PC-9 (cell line): ENCODE measurements around the gene EPHA3. TPM values are rescaled to one million over a fixed set of nuclear protein-coding genes. Genes with fewer than 3 reads are reported as not detected.

Source experiments
- BruUV-seq: library from RNA; stranded (reverse); fragments of 400-500 nt; replicated peaks from 2 replicates; lab custom pipeline; 2021; lab: Mats Ljungman, UMichigan
- CTCF ChIA-PET: fragments of 300-600 bp; sonication (Branson Sonifier 250); formaldehyde crosslinking; loops from one replicate; lab custom pipeline; 2022; ENCODE audit warnings: antibody characterized with exemption; lab: Charles Lee
- POLR2A ChIA-PET: fragments of 300-600 bp; sonication (Branson Sonifier 250); formaldehyde crosslinking; loops from one replicate; lab custom pipeline; 2022; ENCODE audit warnings: antibody characterized with exemption; ENCODE audit not compliant: unreplicated experiment; lab: Charles Lee
- DNase-seq, 2 experiments: peaks; one replicate each; pipeline versions ENCODE4 v3.0.0 to v3.0.0-alpha.2; 2015 to 2022; ENCODE audit warnings: mixed read lengths in 1 of 2
- H2AFZ ChIP-seq: fragments of 200-600 bp; sonication (generic); 2 replicates; pipeline ENCODE4 v1.8.1; 2017; ENCODE audit warnings: antibody characterized with exemption
- H3F3A ChIP-seq: fragments of 200-600 bp; sonication (generic); 2 replicates; pipeline ENCODE4 v1.8.1; 2017; ENCODE audit warnings: antibody characterized with exemption, mild to moderate bottlenecking, low read depth; ENCODE audit not compliant: insufficient read depth
- H3K27ac ChIP-seq: fragments of 200-600 bp; sonication (generic); 2 replicates; pipeline ENCODE4 v1.6.1; 2016; ENCODE audit warnings: mixed run types
- H3K27me3 ChIP-seq: fragments of 200-600 bp; sonication (generic); 2 replicates; pipeline ENCODE4 v1.6.1; 2016; ENCODE audit warnings: low read depth, mixed run types; ENCODE audit not compliant: insufficient read depth
- H3K36me3 ChIP-seq: fragments of 200-600 bp; sonication (generic); 2 replicates; pipeline ENCODE4 v1.6.1; 2016; ENCODE audit warnings: low read depth, mixed run types
- H3K4me1 ChIP-seq: fragments of 200-600 bp; sonication (generic); replicated peaks from 2 replicates; pipeline ENCODE4 v1.6.1; 2016; ENCODE audit warnings: mixed run types; ENCODE audit not compliant: insufficient read depth
- H3K4me2 ChIP-seq: fragments of 200-600 bp; sonication (generic); 2 replicates; pipeline ENCODE4 v1.6.1; 2017; ENCODE audit warnings: mixed run types
- H3K4me3 ChIP-seq: fragments of 200-600 bp; sonication (generic); 2 replicates; pipeline ENCODE4 v1.6.1; 2016; ENCODE audit warnings: mixed run types
- H3K79me2 ChIP-seq: fragments of 200-600 bp; sonication (generic); 2 replicates; pipeline ENCODE4 v1.6.1; 2017; ENCODE audit warnings: low read depth, mixed run types
- H3K9me2 ChIP-seq: fragments of 200-600 bp; sonication (generic); 2 replicates; pipeline ENCODE4 v1.8.1; 2017; ENCODE audit warnings: mild to moderate bottlenecking; ENCODE audit not compliant: insufficient read depth
- H3K9me3 ChIP-seq: fragments of 200-600 bp; sonication (generic); 2 replicates; pipeline ENCODE4 v1.8.1; 2016; ENCODE audit warnings: low read depth; ENCODE audit not compliant: insufficient read depth
- H4K20me1 ChIP-seq: fragments of 200-600 bp; sonication (generic); 2 replicates; pipeline ENCODE4 v1.8.1; 2017; ENCODE audit not compliant: insufficient read depth
- EZH2 ChIP-seq: fragments of 200-600 bp; sonication (generic); IDR thresholded peaks from 2 replicates; pipeline ENCODE4 v1.8.0; 2017; ENCODE audit warnings: antibody characterized with exemption, low read depth
- intact Hi-C: fragments of 100-400 bp; cut with micrococcal nuclease; formaldehyde crosslinking; loops from one replicate; pipeline ENCODE4 v1.10.0; 2022; ENCODE audit not compliant: unreplicated experiment
- total RNA-seq: library from RNA; stranded (reverse); gene quantifications from 2 replicates; pipeline ENCODE4 v1.2.3, GENCODE V29; 2021
- TF ChIP-seq, protein P1 (sequence below): fragments of 200-600 bp; sonication (generic); conservative IDR thresholded peaks from 2 replicates; pipeline ENCODE4 v1.6.1; 2017; ENCODE audit warnings: mixed run types, antibody characterized with exemption, mild to moderate bottlenecking, moderate library complexity

EPHA3 gene
- total RNA-seq, 1 experiment from 2014 or later, result not detected

DNA sequence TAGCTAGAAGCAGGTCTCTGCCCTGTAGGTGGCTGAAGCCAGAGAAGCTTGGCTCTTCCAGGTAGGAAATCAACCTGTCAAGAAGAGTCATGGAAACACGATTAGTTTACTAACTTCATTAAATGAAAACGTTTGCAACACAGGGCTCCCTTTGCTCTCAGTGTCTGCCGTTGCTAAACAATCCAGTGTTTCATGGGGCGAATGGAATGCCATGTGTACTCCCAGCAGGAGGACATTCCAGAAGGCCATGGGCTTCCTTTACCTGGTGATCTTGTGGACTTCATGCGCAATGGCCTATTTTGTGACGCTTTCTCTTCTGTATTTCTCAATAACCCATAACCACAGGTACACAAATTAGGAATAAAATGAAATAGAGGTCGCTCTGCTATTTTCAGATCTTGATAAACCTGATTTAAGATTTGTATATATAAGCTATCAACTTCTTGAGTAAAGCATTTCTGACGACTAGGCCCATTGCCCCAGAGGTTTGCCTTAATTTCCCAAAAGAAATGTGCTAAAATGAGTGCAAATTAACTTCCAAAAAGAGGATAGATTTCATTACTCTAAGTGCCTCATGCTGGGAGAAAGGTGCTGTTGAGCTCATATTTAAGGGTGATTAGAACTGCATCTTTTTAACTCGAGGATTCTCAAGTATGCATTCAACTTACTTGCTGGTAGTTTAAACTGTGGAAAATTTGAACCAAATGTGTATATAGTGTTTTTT is 171.0 kb downstream of the EPHA3 start:
- CTCF ChIA-PET, result no interaction called here

DNA sequence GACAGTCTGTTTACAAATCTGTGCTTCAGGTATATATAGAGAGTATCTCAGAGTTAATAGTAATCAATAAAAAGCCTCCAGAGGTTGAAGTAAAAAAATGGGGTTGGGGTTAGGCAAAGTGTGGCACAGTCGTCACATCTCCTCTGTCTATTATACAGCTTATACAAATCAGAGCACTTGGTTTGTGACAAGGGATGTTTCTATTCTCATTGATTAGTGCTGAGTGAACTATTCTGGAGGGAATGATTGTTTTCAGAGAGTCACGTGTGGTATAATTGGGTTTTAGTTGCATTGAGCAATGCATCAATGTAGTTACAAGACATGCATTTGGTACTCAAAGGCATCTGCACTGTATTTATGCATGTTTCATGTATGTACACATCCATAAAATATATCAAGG is 172.9 kb downstream of the EPHA3 start:
- Histone ChIP-seq H3F3A (no peaks in the 10 kb centered on the region), H4K20me1 (no peaks in the 10 kb centered on the region), H3K27ac (no peak overlapping the region), H3K9me2 (no peaks in the 10 kb centered on the region), H2AFZ (no peak overlapping the region), H3K36me3 (no peaks in the 10 kb centered on the region), H3K79me2 (no peaks in the 10 kb centered on the region), H3K9me3 (no peaks in the 10 kb centered on the region), H3K4me1 (no peaks in the 10 kb centered on the region), H3K4me2 (no peak overlapping the region), H3K4me3 (no peak overlapping the region), H3K27me3 (no peaks in the 10 kb centered on the region)
- DNase-seq, result no peak
- BruUV-seq, result no TSS peak
- CTCF ChIA-PET, result no interaction called here
- intact Hi-C loops, result no loop called here
- POLR2A ChIA-PET, result no interaction called here
- TF ChIP-seq EZH2, result no peak
- TF ChIP-seq, protein P1, sequence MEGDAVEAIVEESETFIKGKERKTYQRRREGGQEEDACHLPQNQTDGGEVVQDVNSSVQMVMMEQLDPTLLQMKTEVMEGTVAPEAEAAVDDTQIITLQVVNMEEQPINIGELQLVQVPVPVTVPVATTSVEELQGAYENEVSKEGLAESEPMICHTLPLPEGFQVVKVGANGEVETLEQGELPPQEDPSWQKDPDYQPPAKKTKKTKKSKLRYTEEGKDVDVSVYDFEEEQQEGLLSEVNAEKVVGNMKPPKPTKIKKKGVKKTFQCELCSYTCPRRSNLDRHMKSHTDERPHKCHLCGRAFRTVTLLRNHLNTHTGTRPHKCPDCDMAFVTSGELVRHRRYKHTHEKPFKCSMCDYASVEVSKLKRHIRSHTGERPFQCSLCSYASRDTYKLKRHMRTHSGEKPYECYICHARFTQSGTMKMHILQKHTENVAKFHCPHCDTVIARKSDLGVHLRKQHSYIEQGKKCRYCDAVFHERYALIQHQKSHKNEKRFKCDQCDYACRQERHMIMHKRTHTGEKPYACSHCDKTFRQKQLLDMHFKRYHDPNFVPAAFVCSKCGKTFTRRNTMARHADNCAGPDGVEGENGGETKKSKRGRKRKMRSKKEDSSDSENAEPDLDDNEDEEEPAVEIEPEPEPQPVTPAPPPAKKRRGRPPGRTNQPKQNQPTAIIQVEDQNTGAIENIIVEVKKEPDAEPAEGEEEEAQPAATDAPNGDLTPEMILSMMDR, result no peak

More for the DNA sequence above, 171.0 kb downstream of the EPHA3 start:
- Histone ChIP-seq H3K27ac (no peak overlapping the region), H3K27me3 (no peaks in the 10 kb centered on the region), H3K36me3 (no peaks in the 10 kb centered on the region), H3K4me1 (no peaks in the 10 kb centered on the region), H3K4me2 (no peak overlapping the region), H3K9me2 (no peaks in the 10 kb centered on the region), H3F3A (no peaks in the 10 kb centered on the region), H3K79me2 (no peaks in the 10 kb centered on the region), H2AFZ (no peak overlapping the region), H4K20me1 (no peaks in the 10 kb centered on the region), H3K9me3 (no peaks in the 10 kb centered on the region; the same call in 1 of the 2 replicates), H3K4me3 (no peak overlapping the region)
- no peak for TF ChIP-seq EZH2
- TF ChIP-seq, protein P1, result no peak
- POLR2A ChIA-PET, result no interaction called here
- intact Hi-C loops, result no loop called here
- no TSS peak for BruUV-seq
- no peak for DNase-seq

DNA sequence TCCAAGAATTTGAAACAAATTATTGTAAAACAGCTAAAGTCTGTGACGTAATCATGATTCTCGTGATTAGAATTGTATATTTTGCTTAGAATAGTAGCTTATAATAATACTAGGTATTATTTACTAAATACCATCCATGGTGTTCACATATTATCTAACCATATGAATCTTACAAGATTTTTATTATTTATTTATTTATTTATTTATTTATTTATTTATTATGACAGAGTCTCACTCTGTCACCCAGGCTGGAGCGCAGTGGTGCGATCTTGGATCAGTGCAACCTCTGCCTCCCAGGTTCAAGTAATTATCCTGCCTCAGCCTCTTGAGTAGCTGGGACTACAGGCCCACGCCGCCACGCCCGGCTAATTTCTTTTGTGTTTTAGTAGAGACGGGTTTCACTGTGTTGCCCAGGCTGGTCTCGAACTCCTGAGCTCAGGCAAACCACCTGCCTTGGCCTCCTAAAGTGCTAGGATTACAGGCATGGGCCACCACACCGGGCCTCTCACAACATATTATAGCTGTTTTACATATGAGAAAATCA is 173.5 kb downstream of the EPHA3 start:
- intact Hi-C loops, result no loop called here
- no peaks in the 10 kb centered on the region for H3K9me3 ChIP-seq
- TF ChIP-seq EZH2, result no peak
- TF ChIP-seq, protein P1, result no peak
- H3K9me2 ChIP-seq, result no peaks in the 10 kb centered on the region
- ChIA-PET POLR2A (no interaction called here), CTCF (no interaction called here)
- no peak overlapping the region for H3K4me3 ChIP-seq
- H3F3A ChIP-seq, result no peaks in the 10 kb centered on the region
- DNase-seq, result no peak
- no peaks in the 10 kb centered on the region for H3K27me3 ChIP-seq
- no peaks in the 10 kb centered on the region for H3K79me2 ChIP-seq
- H2AFZ ChIP-seq, result no peak overlapping the region
- H3K4me2 ChIP-seq, result no peak overlapping the region
- H3K36me3 ChIP-seq, result no peaks in the 10 kb centered on the region
- BruUV-seq, result no TSS peak
- H4K20me1 ChIP-seq, result no peaks in the 10 kb centered on the region
- no peaks in the 10 kb centered on the region for H3K4me1 ChIP-seq
- H3K27ac ChIP-seq, result no peak overlapping the region
